MV-4-11 (cell line): Measurements from ENCODE around the gene HSPB6.
"Not testable (repeated sequence)": the region's sequence is repeated elsewhere in the genome, so short reads cannot be mapped to it uniquely, and the experiment has no call there.

Experiments
- DNase-seq: peaks from one replicate; lab custom pipeline; 2025; lab: John Stamatoyannopoulos, UW

Gene HSPB6

GRCh38 chr19:35729763-35730162 lies 27.1 kb downstream of the HSPB6 start:
- no peak for DNase-seq

- DNase-seq = no peak
These were observed 27.8 kb downstream of the HSPB6 start for GRCh38 chr19:35729021-35729420.

GRCh38 chr19:35727956-35728706 lies 28.7 kb downstream of the HSPB6 start:
- no peak for DNase-seq

DNA sequence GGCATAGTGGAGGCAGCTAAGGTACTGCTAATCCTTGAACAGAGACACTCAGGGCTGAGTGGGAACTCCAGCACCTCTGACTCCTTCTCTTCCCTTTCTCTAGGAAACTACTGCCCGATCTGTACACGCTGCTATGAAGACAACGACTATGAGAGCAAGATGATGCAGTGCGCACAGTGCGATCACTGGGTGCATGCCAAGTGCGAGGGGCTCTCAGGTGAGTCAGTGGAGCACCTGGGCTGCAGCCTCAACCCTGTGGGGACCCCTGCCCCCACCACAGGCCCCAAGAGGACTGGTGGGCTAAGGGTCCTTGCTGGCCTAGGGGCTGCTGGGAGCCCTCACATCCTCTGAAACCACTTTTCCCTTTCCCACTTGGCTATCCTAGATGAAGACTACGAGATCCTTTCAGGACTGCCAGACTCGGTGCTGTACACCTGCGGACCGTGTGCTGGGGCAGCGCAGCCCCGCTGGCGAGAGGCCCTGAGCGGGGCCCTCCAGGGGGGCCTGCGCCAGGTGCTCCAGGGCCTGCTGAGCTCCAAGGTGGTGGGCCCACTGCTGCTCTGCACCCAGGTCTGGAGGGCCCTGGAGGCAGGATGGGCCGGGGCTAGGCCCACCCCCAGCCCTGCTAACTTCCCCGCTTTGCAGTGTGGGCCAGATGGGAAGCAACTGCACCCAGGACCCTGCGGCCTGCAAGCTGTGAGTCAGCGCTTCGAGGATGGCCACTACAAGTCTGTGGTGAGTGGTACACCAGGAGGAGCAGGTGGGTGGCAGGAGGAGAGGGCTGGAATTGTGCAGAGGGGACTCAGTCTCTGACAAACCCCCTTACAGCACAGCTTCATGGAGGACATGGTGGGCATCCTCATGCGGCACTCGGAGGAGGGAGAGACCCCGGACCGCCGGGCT lies 29.5 kb downstream of the HSPB6 start:
- no peak for DNase-seq

- DNase-seq = no peak
These were observed 31.5 kb downstream of the HSPB6 start for GRCh38 chr19:35725216-35725861.

DNA sequence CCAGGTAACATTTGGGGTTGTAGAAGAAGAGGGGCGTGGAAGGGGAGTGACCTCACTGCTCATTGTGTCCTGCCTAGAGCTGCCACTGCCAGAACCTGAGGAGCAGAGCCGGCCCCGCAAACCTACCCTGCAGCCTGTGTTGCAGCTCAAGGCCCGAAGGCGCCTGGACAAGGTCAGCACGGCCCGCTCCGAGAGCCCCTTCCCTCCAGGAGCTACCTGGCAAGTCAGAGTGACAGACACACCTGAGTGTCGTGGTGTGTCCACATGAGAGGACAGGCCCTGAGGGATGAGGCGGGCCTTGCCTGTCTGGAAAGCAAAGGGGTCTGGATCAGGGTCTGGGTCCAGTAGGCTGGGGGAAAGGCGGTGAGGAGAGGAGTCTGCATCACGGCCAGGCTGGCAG lies 32.3 kb downstream of the HSPB6 start:
- no peak for DNase-seq

- DNase-seq = not testable (repeated sequence)
These were observed 32.7 kb downstream of the HSPB6 start for GRCh38 chr19:35724132-35724531.

- no peak for DNase-seq
These were observed 33.2 kb downstream of the HSPB6 start for GRCh38 chr19:35723671-35724070.

DNA sequence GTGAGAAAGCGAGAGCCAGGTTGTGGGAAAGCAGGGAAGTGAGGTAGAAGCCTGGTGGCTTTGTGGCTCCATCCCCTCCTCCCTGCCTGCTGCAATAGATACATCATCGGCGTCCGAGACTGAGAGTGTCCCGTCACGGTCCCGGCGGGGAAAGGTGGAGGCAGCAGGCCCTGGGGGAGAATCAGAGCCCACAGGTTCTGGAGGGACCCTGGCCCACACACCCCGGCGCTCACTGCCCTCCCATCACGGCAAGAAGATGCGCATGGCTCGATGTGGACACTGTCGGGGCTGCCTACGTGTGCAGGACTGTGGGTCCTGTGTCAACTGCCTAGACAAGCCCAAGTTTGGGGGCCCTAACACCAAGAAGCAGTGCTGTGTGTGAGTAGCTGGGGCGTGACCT lies 33.9 kb downstream of the HSPB6 start:
- no peak for DNase-seq

DNA sequence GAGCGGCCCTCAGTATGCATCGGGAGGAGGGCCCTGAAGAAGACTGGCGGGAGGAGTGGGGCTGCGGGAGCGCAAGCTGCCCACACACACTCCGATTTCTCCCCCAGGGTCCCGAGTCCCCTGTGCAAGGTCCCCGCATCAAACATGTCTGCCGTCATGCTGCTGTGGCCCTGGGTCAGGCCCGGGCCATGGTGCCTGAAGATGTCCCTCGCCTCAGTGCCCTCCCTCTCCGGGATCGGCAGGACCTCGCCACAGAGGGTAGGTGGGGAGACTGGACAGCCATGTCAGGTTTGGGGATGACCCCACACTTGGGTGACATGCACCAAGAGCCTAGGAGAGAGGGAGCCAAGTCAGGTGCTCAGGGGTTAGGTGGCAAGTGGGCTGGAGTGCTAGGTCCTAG lies 34.4 kb downstream of the HSPB6 start:
- no peak for DNase-seq

- peak; percentile 28 for DNase-seq
These were observed 35.5 kb downstream of the HSPB6 start for GRCh38 chr19:35721374-35721773.

GRCh38 chr19:35720648-35721047 lies 36.2 kb downstream of the HSPB6 start:
- no peak for DNase-seq

DNA sequence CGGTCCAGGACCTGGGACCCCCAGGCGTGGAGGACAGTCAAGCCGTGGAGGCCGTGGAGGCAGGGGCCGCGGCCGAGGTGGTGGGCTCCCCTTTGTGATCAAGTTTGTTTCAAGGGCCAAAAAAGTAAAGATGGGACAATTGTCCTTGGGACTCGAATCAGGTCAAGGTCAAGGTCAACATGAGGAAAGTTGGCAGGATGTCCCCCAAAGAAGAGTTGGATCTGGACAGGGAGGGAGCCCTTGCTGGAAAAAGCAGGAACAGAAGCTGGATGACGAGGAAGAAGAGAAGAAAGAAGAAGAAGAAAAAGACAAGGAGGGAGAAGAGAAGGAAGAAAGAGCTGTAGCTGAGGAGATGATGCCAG lies 36.7 kb downstream of the HSPB6 start:
- no peak for DNase-seq

DNA sequence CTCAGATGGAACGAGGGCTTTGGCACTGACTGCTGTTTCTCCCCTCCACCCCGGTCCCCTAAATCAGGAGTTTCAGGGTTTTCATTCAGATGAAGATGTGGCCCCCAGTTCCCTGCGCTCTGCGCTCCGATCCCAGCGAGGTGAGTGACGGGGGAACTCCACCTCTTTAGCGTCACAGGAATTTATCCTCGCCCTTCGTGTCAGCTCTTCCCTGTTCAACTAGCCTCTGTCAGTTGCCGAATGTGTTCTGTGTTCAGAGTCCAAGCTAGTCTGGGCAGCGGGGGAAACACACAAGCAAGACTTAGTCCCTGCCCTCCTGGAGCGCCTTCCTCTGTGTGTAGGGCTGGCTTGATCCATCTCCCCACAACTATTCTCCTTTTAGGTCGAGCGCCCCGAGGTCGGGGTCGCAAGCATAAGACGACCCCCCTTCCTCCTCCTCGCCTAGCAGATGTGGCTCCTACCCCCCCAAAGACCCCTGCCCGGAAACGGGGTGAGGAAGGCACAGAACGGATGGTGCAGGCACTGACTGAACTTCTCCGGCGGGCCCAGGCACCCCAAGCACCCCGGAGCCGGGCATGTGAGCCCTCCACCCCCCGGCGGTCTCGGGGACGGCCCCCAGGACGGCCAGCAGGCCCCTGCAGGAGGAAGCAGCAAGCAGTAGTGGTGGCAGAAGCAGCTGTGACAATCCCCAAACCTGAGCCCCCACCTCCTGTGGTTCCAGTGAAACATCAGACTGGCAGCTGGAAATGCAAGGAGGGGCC lies 37.2 kb downstream of the HSPB6 start:
- no peak for DNase-seq

DNA sequence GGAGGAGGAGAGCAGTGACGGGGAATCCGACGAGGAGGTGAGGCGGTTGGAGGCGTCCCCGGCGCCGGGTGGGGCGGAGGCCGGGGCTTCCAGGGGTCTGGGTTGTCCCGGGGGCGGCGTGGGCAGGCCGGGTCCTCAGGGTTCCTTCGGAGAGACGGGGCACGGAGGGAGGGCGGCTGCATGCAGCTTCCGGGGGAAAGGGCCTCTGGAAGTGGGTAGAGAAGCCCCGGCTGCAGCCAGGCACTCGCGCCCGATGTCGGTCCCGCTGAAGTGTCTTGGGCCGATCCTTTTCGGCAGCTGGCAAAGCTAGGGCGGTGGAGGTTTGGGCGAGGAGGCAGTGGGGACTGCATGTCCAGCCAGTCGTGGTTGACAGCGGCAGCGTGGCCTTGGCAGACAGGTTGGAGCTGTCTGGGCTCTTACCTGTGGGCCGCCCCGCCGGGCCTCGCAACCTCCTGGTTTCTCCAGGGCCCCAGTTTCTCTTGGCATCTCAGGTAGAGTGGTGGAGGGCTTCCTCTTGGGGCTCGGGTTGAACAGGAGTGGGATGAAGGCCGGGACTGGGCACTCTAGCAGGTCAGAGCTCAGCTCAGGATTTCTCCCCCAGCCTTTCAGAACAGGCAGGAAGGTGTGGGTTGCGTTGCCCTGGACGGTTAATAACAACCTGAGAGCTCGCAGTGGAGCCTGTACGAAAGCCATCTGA lies 38.3 kb downstream of the HSPB6 start:
- no peak for DNase-seq

DNA sequence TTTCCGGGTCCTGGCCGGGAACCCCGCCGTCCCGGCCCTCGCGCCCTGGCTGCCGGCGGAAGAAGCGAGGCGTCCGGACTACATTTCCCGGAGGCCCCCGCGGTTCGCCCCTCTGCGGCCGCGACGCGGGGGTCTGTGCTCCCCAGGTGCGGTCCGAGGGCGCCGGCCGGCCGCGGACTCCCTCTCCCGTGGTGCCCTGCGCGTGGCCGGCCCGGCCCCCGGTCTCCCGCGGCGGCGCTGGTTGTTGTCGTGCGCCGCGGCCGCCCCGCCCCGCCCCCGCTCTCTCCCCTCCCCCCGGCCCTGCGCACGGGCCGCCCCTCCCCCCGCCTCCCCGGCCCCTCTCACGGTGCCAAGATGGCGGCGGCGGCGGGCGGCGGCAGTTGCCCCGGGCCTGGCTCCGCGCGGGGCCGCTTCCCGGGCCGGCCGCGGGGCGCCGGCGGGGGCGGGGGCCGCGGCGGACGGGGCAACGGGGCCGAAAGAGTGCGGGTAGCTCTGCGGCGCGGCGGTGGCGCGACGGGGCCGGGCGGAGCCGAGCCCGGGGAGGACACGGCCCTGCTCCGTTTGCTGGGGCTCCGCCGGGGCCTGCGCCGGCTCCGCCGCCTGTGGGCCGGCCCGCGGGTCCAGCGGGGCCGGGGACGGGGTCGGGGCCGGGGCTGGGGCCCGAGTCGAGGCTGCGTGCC lies 39.0 kb downstream of the HSPB6 start, which contains the start of gene KMT2B:
KMT2B (plus strand) TSS at position 339 of the 680 bp plus-strand sequence; CDS start at position 355, 16 bp downstream.
- no peak for DNase-seq

- peak; percentile 97 for DNase-seq
These were observed 39.8 kb downstream of the HSPB6 start for GRCh38 chr19:35716801-35717664.

GRCh38 chr19:35715981-35716800 lies 40.6 kb downstream of the HSPB6 start:
- DNase-seq = no peak

- DNase-seq = no peak
These were observed 41.4 kb downstream of the HSPB6 start for GRCh38 chr19:35715355-35715809.
